HG02759 (cell line): ENCODE results near the gene PYY.
"Not testable (repeated sequence)": the region's sequence is repeated elsewhere in the genome, so short reads cannot be mapped to it uniquely, and the experiment has no call there.

ENCODE experiments used
- ATAC-seq: cut with Tn5 transposase; IDR thresholded peaks from one replicate; pipeline ENCODE4 v1.9.1; 2021; ENCODE audit warnings: mild to moderate bottlenecking, moderate library complexity; ENCODE audit not compliant: unreplicated experiment

The PYY gene

DNA sequence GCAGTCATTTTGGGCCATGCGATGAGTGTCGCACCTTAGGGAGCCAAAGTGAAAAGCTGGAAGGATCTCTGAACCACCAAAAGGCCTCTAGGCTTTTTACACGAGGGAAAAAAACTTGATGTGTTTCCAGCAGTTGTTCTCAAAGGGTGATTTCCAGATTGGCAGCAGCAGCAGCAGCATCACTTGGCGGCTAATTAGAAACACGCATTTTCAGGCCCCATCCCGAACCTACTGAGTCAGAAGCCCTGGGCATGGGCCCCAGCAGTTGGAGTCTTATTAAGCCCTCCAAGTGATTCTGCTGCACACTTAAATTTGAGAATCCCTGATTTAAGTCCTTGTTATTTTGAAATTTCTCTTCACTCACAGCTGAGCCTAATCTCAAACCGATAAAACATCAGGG lies 25.3 kb upstream of the PYY start:
- no peak for ATAC-seq

DNA sequence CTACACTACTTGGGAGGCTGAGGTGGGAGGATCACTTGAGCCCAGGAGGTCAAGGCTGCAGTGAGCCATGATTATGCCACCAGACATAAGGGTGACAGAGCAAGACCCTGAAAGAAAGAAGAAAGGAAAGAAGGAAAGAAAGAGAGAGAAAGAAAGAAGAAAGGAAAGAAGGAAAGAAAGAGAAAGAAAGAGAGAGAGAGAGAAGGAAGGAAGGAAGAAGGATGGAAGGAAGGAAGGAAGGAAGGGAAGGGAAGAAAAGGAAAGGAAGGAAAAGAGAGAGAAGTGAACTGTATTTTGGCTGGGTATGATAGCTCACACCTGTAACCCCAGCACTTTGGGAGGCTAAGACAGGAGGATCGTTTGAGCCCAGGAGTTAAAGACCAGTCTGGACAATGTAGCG lies 24.3 kb upstream of the PYY start:
- no peak for ATAC-seq

DNA sequence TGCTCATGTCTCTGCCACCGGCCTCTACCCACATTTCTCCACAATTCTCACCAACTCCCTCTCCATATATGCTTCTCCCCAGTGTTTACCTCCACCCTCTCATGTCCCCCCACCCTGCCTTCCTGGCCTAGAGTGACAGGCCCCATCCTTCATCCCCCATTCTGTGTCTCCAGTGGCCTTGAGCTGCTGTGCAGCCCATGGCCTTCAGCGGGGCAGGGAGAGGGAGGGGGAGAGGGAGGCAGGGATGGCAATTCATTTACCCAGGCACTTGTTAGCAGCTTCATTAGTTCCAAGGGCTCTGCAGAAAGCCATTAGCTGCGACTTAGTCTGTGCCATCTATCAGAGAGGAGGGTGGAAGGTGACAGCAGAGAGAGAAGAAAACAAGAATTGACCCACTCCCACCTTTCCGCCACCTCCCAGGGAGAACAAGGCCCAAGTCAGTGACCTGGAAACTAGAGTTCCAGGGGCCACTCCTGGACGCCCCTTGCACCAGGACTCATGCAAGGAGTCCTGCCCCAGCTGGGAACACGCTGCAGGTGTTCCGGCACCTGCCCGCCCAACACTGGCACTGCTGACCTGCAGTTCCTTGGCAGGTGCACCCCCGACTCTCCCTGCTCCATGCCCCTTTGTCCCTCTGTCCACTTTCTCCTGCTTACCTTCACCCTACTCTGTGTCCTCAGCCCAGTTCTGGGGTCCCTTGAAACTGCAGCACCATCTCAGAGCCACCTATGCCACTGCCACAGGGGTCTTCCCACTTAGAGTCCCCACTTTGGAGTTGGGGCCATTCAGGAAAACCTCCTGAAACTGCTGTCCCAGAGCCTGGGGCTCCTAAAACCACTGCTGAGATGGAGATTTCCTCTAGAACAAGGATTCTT lies 23.5 kb upstream of the PYY start:
- ATAC-seq = no peak

DNA sequence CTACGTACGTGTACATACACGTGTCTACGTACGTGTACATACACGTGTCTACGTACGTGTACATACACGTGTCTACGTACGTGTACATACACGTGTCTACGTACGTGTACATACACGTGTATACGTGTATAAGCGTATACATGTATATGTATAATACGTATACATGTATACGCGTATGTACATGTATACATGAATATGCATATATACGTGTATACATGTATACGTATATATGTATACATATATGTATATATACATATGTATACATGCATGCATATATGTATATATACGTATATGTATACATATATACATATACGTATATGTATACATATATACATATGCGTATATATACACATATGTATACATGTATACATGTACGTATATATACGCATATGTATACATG lies 22.2 kb upstream of the PYY start:
- no peak for ATAC-seq

DNA sequence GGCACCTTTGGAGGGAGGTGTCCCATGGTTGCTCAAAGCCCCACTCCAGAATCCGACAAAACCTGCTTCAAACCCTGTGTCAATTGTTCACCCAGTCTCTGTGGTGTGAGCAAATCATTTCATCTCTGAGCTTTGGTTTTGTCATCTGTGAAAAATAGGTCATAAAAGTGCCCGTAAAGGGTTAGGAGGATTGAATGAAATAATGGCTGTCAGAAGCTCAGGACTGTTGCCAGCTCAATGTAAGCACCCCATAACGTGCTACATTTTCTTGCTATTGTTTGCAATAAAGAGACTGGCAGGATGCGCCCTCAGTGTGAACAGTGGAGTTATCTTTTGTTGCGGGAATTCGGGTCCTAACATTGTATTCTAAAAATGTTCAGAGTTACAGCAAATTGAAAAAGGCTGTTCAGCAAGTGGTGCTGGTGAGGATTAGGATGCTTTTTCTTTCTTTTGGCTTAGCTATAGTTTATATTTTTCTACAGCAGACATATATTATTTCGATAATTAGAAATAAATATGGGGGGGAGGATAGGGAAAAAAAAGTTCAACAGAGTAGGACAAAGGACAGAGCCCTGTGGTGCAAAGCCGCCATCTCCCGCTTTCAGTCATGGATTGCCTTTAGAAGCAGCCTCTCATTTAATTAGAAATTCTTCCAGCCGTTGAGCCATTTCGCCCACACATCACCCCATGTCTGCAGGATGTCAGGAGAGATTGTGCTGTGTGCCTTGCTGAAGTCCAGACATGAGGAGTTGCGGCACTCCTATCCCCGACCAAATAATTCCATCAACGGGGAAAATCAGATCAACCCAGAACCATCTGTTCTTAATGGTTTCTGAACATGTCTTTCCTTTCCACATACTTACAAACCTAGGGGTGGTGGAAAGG lies 20.9 kb upstream of the PYY start:
- no peak for ATAC-seq

DNA sequence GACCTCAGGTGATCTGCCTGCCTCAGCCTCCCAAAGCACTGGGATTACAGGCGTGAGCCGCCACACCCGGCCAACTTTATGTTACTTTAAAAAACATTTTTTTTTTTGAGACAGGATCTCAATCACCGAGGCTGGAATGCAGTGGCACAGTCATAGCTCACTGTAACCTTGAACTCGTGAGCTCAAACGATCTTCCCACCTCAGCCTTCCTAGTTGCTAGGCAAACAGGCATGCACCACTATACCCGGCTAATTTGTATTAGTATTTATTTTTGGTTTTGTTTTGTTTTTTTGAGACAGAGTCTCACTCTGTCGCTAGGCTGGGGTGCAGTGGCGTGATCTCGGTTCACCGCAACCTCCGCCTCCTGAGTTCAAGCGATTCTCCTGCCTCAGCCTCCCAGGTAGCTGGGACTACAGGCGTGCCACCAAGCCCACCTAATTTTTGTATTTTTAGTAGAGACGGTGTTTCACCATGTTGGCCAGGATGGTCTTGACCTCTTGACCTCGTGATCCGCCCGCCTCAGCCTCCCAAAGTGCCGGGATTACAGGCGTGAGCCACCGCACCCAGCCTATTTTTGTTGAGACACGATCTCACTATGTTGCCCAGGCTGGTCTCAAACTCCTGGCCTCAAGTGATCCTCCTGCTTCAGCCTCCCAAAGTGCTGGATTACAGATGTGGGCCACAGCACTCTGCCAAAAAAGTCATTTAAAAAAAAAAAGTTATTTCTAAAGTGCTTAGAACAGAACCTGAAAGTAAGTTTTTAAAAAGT lies 18.9 kb upstream of the PYY start:
- not testable (repeated sequence) for ATAC-seq

DNA sequence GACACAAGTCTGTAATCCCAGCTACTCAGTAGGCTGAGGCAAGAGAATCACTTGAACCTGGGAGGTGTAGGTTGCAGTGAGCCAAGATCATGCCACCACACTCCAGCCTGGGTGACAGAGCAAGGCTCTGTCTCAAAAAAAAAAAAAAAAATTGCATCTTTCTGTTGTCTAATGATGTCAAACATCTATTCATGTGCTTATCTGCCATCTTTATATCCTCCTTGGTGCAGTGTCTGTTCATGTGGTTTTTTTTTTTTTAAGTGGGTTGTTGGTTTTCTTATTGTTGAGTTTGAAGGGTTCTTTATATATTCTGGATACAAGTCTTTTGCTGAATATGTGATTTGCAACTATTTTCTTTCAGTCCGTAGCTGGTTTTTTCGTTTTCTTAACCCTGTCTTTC lies 17.7 kb upstream of the PYY start:
- ATAC-seq = not testable (repeated sequence)

DNA sequence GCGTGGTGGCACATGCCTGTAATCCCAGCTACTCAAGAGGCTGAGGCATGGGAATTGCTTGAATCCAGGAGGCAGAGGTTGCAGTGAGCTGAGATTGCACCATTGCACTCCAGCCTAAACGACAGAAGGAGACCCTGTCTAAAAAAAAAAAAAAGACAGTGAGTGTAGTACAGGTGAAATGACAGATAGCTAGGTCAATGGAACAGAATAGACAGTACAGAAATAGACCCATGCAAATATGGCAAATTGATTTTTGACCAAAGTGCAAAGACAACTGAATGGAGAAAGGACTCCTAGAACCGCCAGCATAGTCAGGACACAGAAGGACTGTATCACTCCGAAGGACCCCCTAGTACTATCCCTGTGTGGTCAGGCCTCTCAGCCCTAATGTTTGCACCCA lies 16.6 kb upstream of the PYY start:
- no peak for ATAC-seq

DNA sequence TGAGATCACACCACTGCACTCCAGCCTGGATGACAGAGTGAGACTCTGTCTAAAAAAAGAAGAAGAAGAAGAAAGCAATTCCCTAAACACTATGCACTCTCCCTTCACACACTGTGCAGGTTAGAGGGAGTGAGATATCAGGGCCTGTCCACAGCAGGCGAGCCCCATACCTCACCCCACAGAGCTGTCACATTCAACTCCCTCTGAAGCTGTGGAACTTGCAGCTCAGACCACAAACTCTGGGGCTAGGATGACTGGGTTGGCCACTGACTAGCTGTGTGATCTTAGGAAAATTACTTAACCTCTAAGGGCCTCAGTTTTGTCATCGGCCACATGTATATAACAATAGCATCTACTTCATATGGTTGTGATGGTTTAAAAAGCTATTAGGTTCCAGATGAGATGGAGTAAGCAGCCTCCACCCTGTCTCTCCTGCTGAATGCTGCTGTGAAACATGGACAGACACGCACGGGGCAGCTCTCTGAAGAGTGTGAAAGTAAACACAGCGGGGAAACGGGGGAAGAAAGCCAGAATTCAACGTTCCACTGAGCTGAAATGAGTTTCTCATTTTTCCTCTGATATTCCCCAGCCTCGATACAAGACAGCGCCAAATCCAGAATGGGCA lies 13.6 kb upstream of the PYY start:
- no peak for ATAC-seq

DNA sequence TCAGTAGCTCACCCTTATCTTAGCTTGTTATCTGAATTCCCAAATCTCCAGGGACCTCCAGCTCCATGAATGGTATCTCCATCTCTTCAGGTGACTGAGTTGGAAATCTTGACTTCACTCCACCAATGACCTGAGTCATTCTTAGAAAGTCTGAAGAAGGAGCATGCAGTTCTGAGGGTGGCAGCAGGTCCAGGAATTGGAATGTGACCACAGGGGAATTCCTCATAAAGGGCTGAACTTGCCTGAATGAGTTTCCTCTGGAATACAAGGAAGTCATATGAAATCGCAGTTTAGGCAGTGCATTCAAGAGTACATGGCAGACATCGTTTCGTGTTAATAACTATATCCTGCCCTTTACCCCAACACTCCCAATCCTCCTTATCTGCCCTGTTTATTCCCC lies 12.5 kb upstream of the PYY start:
- ATAC-seq = no peak

DNA sequence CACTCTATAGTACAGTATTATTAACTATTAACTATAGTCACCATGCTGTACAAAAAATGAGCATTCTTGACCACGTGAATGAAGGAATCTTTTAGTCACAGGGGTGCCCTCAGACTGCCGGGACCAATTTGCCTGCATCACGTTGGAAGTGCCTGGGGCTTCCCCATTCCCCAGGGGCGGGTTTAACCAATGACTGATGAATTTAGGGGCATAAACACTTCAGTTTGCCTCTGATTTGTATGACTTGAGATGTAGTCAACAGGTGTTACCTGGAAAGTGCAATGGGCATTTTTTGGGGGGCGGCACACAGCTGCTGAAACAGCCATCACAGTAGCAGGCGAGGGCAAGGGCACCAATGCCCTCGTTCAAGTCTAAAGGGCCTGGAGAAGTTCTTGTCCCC lies 8.7 kb upstream of the PYY start:
- no peak for ATAC-seq

DNA sequence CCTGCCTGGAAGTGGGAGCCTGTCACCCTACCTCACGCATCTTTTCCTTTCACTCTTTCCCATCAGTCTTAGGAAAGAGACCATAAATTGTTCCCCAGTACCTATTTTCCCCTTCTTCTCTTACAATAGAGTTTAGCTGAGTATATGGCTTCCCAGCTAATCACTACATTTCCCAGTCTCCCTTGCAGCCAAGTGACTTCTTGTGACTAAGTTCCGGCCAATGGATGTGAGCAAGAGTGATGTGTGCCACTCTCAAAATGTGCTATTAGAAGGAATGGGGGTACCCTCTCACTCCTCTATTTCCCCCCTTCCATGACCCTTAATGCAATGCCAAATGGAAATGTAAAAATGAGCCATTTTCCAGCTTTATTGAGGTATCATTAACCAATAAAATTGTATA lies 8.2 kb upstream of the PYY start:
- ATAC-seq = no peak

DNA sequence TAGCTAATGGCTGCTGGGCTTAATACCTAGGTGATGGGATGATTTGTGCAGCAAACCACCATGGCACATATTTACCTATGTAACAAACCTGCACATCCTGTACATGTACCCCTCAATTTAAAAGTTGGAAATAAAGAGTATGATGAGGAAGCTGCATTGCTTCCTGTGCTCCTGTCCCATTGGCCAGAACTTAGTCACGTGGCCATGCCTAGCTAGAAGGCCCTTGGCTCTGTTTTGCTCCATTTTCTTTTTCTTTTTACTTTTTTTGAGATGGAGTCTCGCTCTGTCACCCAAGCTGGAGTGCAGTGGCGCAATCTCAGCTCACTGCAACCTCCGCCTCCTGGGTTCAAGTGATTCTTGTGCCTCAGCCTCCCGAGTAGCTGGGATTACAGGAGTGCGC lies 7.6 kb upstream of the PYY start:
- not testable (repeated sequence) for ATAC-seq

DNA sequence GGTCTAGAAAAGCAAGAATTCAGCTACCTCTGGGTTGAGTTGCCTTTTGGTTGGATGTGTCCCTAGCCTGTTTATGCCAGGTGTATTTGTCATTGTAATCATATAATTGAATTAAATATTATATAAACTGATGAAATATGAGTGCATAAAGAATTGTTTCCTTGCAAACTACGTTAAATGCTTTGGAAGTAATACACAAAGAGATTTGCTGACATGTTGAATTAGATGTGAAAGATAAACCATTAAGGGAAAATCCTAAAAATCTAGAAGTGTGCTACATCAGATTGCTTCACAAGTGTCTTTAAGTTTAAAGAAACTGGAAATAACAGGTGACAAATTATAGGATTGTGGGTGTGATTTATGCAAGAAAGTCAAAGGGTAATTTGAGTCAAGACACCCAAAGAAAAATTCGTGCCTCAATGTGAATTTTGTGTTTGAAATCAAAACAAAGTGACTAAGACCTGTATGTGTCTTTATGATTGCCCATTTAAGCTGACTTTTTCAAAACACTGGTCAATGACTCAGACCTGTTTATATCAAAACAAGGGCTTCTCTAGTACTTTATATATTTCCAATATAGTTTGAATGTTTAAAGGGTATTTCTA lies 5.1 kb upstream of the PYY start:
- no peak for ATAC-seq

DNA sequence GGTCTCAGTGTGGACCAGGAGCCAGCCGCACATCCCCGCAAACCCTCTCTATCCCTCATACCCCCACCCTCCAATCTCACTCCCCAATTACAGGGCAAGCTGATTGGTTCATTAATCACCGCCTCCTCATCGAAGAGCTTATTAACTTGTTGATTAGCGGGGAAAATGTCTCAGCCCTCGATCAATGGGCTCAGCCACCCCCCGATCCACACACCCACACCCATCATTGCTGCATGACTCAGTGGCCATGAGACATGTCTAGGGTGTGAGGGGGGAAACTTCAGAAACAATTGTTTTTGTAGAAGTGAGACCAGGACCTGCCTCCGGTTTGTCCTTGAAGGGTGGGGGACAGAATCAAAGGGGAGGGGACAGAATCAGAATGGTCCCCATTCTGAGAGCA lies 2.5 kb upstream of the PYY start:
- no peak for ATAC-seq

DNA sequence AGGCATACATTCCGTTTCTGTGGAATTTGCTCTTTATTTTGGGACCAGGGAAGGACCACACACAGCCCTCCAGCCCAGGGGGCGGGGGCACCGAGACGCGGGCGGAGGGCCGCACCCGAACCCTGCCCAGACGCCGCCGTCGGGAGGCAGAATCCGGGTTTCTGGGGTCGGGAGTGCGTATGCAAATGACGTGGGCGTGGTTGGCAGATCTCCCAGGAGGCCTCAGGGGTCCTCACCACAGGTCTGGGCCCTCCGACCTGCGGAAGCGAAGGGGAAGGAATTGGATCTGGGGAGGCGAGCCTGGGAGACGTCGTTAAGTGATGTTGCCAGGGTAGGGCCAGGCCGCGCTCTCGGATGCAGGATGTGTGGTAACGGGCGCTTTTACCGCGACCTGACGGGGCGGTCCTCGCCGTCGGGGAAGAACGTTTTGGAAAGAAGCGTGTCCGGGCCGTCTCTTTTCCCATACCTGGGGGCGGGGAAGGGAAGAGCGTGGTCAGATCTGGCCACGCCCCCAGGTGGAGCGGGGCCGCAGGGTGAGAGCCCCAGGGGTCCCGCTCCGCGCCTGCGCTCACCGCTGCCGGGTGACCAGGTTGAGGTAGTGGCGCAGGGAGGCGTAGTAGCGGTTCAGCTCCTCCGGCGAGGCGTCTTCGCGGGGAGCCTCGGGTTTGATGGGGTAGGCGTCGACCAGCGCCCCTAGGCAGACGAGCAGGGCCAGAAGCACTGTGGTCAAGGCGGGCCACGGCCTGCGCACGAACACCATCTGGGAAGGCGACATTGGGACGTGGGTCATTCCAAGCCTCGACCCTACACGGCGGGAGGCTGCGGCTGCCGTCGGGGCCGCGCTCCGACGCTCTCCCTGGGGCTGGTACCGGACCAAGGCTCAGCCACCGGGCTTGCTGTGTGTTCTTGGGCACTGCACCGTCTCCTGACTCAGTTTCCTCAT lies 745 bp downstream of the PYY start:
- ATAC-seq = no peak

DNA sequence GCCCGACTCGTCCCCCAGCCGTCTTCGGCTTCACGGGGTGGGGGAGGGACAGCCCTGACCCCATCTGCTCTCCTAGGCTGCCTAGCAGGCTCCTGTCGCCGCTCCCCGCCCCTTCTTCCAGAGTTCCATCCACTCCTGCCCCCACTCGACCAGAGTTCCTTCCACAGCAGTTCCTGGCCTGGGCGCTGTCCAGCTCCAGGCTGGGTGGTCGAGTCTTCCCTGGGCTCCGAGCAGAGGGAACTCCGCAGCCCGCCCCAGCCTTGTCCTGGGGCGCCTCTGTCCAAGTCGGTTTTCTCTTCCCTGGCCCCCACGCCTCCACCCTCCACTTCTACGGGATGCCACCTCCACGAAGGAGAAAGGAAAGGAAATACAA lies 1.4 kb downstream of the PYY start:
- ATAC-seq = no peak

DNA sequence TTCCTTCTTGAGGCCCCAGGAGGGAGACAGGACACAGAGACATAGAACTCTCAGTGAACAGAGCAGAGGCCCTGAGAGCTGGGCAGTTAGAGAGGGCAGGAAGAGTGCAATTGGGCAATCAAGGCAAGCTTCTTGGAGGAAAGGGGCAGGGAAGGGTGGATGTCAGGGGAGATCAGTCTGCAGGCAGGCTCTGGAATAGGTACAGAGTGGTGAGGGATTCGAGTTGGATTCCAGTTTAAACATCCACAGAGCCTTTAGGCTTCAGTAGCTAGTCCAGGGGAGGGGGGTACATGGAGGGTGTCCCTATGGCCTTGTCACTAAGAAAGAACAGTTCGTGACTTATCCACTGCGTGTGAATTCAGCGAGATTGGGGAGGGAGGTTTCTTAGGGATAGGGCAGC lies 2.0 kb downstream of the PYY start:
- ATAC-seq = no peak

DNA sequence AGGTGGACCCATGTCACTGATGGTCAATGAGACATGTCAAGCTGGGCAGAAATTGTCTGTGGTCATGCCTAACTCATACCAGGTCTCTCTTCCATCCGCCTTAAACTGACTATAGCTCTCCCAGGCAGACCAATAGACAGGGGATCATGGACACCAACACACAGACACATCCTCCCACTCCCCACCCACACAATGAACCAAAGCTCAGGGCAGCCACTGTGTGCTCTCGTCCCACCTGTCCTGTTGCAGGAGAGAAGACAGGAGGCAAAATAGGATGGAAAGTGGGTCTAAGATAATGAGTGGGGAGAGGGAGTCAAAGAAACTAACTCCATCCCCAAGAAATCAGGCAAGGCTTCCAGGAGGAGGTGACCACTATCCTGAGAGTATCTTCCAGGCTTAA lies 3.2 kb downstream of the PYY start:
- no peak for ATAC-seq
